NCI-H1417 treated with DMSO at 0.1 percent for 48 hours (cell line): ENCODE results near the gene PLXNC1.

ENCODE experiments used
- DNase-seq: peaks from one replicate; lab custom pipeline; 2025; lab: John Stamatoyannopoulos, UW

The PLXNC1 gene

DNA sequence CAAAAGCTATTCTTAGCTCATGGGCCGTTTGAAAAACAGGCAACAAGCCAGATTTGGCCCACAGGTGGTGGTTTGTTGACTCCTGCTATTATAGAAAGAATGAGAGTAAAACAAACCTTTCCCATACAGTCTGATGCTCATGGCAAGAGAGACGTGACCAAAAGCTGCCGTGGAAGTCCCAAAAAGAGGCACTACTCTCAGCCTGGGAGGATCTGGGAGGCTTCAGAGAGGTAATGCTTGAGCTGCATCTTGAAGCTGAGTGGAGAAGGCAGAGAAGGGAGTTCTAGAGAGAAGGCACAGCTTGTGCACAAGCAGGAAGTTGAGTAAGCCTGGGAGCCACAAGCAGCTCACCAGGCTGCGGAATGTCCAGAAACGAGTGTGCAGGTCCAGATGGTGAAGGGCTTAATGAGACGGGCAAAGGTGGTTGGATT is 9.6 kb downstream of the PLXNC1 start:
- no peak for DNase-seq

- DNase-seq: no peak
Measured at GRCh38 chr12:94158666-94159065, 10.3 kb downstream of the PLXNC1 start.

GRCh38 chr12:94162108-94162507 is 13.7 kb downstream of the PLXNC1 start:
- no peak for DNase-seq

GRCh38 chr12:94163850-94164249 is 15.5 kb downstream of the PLXNC1 start:
- no peak for DNase-seq

GRCh38 chr12:94165138-94165537 is 16.8 kb downstream of the PLXNC1 start:
- DNase-seq: no peak

- DNase-seq: no peak
Measured at GRCh38 chr12:94165670-94166364, 17.4 kb downstream of the PLXNC1 start.

DNA sequence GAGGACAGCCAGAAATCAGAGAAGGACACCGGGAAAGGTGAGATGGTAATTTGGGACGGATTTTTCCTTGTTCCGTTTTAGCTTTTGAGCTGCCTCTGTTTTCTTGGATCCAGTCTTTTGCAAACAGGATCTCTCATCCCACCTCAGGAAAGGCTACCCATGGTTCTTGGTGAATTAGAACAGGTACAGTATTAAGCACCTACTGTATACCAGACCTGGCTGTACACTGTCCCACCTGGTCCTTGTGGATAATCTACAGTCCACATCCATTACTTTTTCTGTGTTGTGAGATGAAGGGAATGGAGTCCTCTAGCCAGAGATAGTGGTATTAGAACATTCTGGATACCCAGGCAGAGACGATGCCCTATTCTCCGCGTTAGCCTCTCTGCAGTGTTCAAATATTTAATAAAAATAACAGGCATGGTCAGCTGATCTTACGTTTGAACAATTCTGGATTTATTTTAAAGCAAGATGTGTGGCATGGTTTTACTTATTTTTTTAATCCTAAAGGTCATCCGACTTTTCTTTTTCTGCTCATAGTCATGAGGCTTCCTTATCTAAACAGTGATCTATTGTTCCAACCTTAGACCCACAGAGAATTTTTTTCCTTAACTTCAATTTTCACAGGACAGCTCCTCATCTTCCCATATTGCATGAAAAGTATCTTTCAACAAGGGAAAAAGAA is 18.8 kb downstream of the PLXNC1 start:
- DNase-seq: no peak

- DNase-seq: no peak
Measured at GRCh38 chr12:94167756-94168416, 19.5 kb downstream of the PLXNC1 start.

GRCh38 chr12:94169495-94169894 is 21.1 kb downstream of the PLXNC1 start:
- no peak for DNase-seq

GRCh38 chr12:94169966-94170689 is 21.8 kb downstream of the PLXNC1 start:
- DNase-seq: no peak

DNA sequence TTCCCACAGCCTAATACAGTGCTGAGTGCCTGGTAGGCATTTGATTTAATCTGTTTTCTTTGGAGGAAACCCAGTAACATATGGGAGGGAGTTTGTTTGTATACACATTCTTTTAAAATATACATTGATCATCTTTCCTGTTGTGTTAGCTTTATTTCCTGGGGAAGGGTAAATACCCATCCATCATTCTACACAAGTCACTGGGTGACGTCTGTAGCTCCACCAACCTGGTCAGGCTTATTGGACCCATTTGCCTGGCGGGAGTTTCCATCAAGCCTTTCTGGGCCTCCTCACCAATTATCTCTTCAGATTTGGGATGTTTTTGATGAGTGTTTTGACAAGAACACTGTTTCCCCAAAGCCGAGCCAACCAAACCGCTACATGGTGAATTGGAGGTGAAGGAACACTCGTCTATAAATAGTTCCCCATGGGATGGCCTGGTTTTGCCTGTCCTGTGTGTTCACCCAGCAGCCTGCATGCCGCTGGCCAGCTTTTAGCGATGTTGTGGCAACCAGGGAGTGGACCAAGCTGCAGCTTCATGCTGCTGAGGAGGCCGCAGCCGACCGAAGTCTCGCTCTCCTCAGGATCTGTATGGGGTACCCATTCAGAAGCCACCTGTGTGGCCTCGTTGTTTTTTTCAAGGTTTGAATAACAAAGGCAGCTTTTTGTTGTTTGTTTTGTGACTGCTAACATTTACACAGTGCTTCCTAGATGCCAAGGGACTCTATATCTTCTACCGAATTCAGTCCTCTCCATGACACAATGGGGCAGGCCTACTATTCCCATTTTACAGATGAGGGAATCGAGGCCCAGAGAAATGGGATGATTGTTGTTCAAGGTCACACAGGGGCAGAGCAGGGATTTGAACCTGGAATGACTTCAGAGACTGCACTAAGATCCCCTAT is 22.6 kb downstream of the PLXNC1 start:
- DNase-seq: no peak

DNA sequence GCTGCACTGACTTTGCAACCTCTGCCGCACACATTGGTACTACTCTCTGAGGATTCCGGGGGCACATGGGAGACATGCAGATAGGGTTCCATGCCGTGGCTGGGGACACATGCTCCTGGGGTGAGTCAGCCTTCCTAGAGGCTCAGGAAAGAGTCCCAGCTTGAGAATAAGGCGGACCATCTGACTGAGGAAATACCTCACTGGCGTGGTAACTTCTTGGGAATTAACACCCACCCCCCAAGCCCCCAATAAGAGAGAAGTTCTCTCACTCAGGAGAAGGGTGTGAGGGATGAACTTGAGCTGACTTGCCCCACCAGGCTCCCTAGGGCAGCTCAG is 23.2 kb downstream of the PLXNC1 start:
- DNase-seq: no peak

GRCh38 chr12:94172031-94172430 is 23.7 kb downstream of the PLXNC1 start:
- no peak for DNase-seq

DNA sequence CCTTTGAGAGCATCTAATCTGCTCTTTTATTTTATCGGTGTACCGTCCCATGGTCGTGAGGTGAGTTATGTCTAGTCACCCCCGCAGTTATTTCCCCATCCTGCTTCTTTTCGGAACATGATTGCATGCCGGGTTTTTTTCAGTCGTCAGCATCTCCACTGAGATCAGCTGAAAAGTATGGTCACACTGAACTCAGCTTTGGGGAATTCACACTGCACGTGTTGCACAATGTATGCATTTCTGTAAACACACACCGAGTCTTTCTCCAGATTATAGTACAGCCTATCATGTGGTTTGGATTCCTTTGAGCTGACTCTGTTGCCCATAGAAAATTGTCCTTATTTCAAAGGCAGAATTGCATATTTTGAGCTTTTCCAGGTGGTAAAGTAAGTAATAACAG is 24.6 kb downstream of the PLXNC1 start:
- DNase-seq: no peak

- no peak for DNase-seq
Measured at GRCh38 chr12:94173660-94174265, 25.4 kb downstream of the PLXNC1 start.

GRCh38 chr12:94174576-94174975 is 26.2 kb downstream of the PLXNC1 start:
- DNase-seq: no peak

- DNase-seq: no peak
Measured at GRCh38 chr12:94175763-94176668, 27.6 kb downstream of the PLXNC1 start.

DNA sequence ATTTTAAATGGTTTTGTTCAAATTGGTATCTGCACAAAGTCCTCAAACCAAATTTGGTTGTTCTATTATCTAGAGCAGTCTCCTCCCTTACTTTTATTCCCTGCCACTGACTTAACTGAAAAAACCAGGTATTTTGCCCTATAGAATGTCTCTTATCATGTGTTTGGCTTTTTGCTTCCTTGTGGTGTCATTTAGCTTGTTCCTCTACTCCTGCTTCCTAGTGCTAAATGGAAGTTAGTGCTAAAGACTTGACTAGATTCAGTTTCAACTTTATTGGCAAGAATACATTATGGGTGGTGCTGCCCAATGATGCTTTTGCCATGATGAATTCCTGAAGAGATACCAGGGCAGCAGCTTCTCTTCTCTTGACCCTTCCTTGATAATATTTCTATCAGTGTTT is 29.7 kb downstream of the PLXNC1 start:
- no peak for DNase-seq

DNA sequence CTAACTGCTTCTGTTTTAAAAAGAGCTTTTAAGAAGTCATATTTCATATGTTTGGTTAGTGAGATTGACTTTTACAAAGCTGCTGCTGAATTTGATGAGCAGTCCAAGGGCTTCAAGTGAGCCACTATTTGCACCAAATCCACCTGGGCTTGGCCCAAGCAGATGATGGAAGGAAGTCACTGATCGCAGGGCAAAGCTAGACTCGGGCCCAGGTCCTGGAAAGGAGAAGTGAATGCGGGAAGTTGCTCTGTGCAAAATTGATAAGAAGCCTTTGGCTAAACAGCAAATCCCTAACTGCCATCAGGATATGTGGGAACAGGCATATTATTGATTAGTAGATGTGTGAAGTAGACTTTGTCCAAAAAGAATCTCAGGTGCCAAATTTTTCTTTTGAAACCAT is 30.5 kb downstream of the PLXNC1 start:
- no peak for DNase-seq

GRCh38 chr12:94179723-94180122 is 31.3 kb downstream of the PLXNC1 start:
- no peak for DNase-seq
